Endothelial cell of umbilical vein (primary cell): Measurements from ENCODE around the gene PALD1.

Source experiments
- CTCF ChIP-seq, 2 donors: IDR thresholded peaks; 1 replicate in 1 of 2; 2 replicates in 1 of 2; pipeline ENCODE4 v1.5.1; 2011; ENCODE audit warnings: low read length in 2 of 2, mild to moderate bottlenecking in 2 of 2, moderate library complexity in 2 of 2, control low read depth in 1 of 2, inconsistent platforms in 1 of 2, low read depth in 1 of 2; ENCODE audit not compliant: insufficient read depth in 1 of 2; ENCODE audit errors: extremely low read depth in 1 of 2
- EZH2 ChIP-seq: IDR thresholded peaks from 2 replicates; pipeline ENCODE4 v1.6.1; 2012; ENCODE audit warnings: borderline replicate concordance, low read depth, mild to moderate bottlenecking, moderate library complexity, low read length, inconsistent platforms; ENCODE audit not compliant: severe bottlenecking
- FOS ChIP-seq: IDR thresholded peaks from 2 replicates; pipeline ENCODE4 v1.6.1; 2011; ENCODE audit warnings: mild to moderate bottlenecking, low read length, moderate library complexity, borderline replicate concordance; ENCODE audit not compliant: insufficient read depth
- JUN ChIP-seq: IDR thresholded peaks from 2 replicates; pipeline ENCODE4 v1.6.1; 2011; ENCODE audit warnings: borderline replicate concordance, low read depth; ENCODE audit not compliant: insufficient read length, insufficient read depth
- MAX ChIP-seq: IDR thresholded peaks from 2 replicates; pipeline ENCODE4 v1.6.1; 2011; ENCODE audit not compliant: insufficient read depth, insufficient read length
- POLR2A ChIP-seq: IDR thresholded peaks from 2 replicates; pipeline ENCODE4 v1.6.1; 2012; ENCODE audit warnings: low read depth, mild to moderate bottlenecking, control low read depth, low read length
- POLR2AphosphoS5 ChIP-seq: IDR thresholded peaks from 2 replicates; pipeline ENCODE4 v1.6.1; 2012; ENCODE audit warnings: low read depth, mild to moderate bottlenecking, control low read depth, low read length, moderate library complexity; ENCODE audit not compliant: insufficient read depth

GRCh38 chr10:70562036-70562755 lies 83.6 kb downstream of the PALD1 start:
- no peak for TF ChIP-seq POLR2AphosphoS5
- no peak for TF ChIP-seq CTCF (IDR thresholded peaks at IDR 0.05; ENCODE audit: extremely low read depth in 1 of 2, insufficient read depth in 1 of 2, low read depth in 1 of 2, low read length in 2 of 2)
- no peak for TF ChIP-seq EZH2
- TF ChIP-seq FOS: no peak
- no peak for TF ChIP-seq POLR2A
- TF ChIP-seq JUN: no peak
- no peak for TF ChIP-seq MAX
